GM21717 (cell line): ENCODE data around the gene RNU1-2.
"Not testable (repeated sequence)": the region's sequence is repeated elsewhere in the genome, so short reads cannot be mapped to it uniquely, and the experiment has no call there.

Source experiments
- ATAC-seq: cut with Tn5 transposase; IDR thresholded peaks from one replicate; pipeline ENCODE4 v1.9.1; 2021; ENCODE audit warnings: mild to moderate bottlenecking, moderate library complexity; ENCODE audit not compliant: unreplicated experiment

Gene RNU1-2

DNA sequence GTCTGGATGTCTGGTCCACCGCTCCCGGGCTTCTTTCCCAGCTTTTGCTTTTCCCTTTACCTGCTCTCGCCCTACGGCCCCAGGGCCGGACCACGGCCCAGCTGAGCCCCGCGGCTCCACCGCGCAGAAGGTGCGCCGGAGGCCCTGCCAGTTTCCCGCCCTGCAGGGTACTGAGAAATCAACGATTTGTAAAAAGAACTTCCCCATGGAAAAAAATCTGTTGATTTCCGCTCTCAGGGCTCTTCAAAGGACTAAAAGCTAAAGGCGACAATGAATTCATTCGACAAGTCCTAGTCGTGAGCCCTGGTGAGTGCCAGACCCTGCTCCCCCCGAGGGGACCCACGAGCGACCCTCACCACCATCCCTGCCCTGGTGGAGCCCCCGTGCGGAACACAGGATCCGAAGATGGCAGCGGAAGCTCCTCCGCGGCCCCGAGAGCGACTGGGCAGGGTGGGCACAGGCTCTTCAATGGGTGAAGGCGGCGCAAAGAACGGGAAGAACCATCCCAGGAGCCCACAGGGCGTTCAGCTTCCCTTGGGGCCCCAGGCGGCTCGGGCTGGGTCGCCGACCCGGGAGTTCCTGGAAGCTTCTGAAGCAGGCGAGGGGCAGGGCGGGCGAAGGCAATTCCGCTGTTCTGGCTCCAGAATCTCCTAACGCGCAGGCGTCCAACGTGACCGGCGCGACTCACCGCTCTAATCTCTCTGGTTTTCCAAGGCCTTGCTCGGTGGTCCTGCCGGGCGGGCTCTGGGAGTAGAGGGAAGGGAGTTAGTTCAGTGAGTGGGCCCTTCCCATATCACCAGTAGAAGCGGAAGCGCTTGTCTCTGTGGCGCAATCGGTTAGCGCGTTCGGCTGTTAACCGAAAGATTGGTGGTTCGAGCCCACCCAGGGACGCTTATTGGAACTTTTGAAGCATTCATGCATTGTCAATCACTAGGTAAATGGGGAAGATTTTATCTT is 6.6 kb upstream of the RNU1-2 start:
- no peak for ATAC-seq

DNA sequence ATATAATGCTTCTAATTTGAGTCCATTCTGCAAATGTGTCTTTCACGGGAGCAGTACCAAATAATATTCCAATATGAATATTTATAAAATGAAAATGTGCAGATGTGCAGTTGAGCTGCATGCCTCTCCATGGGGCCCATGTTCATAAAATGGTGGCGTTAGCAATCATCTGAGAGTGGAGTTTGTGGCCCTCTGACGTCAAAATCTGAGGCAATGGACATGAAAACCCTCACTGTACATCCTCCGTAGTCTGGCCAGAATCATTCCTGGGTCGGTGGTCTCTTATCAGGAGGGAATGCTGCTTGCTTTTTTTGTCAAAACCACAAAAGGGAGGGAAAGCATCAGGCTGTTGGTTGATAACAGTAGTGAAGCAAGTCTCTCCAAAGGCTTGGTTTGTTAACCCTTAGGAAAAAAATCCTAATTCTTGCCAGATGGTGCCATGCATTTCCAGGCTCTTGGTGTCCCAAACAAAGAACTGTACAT is 5.2 kb upstream of the RNU1-2 start:
- ATAC-seq = not testable (repeated sequence)

DNA sequence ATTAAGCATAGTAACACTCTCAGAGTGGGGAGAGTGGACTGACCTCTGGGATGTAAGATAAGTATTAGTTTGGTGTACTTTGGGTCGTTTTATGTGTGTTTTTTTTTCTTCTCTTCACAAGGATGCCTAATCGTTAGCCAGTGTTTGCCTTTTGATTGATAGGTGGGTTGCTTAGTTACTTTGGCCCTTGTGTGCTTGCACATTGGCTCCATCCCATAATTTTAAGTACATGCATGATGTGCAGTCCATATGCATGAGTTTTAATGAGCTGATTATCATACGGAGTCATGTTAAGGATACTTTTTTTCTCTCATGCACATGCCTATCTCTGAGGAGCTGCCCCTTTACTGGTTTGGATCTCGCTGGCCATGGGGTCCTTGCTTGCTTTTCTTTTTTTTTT is 4.7 kb upstream of the RNU1-2 start:
- not testable (repeated sequence) for ATAC-seq

DNA sequence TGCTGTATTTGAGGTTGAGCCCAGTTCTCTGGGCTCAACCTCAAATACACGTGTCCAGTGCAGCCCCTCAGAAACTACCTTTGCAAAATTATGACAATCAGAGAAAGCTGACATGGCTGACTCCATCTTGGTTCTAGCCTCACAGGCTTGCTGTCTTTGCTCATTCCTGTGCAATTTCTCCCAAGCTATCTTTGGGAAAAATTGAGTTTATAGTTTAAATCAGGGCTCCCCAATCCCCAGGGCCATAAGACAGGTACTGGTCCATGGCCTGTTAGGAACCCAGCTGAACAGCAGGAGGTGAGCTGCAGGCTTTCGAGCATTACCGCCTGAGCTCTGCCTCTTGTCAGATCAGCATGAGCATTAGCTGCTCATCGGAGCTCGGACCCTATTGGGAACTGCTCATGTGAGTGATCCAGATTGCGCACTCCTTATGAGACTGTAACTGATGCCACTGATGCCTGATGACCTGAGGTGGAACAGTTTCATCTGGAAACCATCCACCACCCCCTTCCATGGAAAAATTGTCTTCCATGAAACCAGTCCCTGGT is 2.7 kb upstream of the RNU1-2 start:
- ATAC-seq = not testable (repeated sequence)

DNA sequence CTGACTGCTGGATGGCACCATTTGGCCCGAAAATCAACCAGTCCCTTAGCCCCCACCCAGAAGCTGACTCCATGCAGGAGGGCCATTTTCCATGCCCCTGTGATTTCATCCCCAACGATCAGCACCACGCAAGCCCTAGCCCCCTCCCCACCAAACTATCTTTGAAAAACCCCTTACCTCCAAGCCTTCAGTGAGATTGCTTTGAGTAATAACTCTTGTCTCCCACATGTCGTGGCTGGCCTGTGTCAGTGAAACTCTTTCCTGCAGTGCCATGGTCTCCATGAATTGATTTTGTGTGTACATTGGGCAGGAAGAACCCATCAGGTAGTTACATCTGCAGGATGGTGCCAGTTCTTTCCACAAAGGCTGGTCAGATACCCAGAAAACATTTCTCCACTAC is 2.0 kb upstream of the RNU1-2 start:
- not testable (repeated sequence) for ATAC-seq

DNA sequence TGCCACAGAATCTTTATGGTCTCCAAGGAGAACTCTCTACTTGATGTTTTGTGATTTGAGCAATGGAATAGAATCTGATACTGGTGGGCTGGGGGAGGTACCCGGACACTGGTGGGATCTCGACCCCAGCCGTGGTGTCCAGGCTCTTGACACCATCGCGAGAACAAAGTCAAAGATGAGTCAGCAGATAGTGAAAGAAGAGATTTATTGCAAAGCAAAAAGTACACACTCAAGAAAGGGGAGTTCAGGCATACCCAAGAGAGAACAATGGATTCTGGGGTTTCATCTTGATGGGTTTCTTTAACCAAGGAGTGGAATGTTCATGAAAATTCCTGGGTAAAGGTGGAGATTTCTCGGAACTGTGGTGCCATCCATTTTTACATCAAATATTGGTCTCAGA is 1.4 kb upstream of the RNU1-2 start:
- ATAC-seq = not testable (repeated sequence)

DNA sequence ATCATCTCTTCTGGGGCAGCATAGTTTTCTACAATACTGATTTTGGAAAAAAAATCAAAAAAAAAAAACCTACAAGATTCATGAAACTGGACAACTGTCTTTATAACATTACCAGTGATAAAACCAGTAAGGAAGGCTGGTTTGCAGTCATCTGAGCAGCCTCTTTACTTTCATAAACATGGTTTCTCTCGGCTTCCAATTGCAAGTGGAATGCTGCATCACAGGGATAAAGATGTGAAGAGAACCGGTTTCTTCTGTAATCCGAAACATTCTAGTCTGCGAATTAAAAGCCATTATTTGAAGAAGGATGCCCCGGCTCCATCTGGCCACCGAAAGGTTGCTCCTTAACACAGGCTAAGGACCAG is 565 bp upstream of the RNU1-2 start:
- ATAC-seq = not testable (repeated sequence)

DNA sequence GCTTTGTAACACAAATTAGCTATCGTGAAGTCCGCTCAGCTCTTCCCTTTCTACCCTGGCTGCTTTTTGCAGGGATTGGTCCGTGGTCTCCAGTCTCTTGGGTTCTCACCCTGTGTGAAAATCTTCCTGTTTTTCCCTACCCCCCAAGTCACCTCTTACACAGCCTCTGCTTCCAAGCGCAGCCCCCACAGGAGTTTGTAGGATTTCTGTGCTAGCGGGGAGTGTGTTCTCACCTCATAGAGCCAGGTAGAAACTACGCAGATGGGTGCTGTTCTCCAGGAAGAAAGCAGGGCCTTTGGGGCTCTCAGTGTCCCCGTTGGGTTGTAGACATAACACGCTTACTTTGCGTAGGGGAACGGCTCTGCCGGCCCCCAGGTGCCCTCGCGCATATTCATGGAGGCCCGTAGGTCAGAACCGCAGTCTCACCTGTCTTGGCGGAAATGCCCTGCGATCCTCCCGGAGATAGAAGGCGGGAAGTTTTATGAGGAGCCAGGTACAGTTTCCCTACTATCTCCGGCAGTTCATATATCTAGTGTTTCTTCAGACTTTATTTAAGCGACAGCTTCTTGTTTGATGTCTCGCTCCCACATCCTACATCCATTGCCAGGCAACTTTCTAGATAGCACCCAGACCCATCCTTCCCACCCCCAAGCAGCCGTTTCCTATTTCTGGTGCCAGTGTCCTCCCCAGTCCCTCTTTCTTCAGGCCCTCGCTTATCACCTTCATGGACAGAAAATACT is 706 bp downstream of the RNU1-2 start:
- not testable (repeated sequence) for ATAC-seq

DNA sequence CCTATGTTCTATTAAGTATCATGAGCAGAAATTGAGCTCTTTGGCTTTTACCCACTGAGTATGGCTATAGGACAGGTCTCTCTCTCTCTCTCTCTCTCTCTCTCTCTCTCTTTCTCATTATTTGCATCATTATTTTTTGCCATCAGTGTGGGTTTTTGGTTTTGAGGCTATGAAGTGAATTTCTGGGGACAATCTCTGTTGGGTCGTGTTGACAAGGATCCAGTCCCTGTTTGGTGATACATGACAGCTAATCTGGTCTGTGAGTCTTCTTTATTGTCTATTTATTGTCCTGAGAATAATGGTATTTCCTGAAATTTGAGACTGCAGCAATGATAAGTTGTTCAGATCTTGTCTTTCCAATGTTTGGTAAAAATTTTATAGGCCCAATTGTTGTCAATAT is 1.9 kb downstream of the RNU1-2 start:
- not testable (repeated sequence) for ATAC-seq

DNA sequence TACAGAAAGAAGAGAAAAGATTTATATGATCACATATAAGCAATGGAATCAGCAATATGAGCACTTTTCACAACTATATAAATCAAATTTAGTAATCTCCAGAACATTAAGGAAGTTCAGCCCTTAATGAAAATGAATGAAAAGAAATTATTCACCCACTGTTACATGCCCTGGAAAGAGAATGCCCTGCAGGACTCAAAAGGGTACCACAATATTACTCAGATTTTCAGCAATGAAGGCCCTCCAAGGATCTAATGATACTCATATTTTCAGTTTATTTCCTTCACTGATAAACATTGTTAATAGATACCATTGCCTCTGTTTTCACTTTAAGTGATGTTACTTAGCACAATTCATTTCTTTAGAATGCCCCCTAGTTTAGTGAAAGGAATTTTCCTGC is 2.5 kb downstream of the RNU1-2 start:
- ATAC-seq = not testable (repeated sequence)

DNA sequence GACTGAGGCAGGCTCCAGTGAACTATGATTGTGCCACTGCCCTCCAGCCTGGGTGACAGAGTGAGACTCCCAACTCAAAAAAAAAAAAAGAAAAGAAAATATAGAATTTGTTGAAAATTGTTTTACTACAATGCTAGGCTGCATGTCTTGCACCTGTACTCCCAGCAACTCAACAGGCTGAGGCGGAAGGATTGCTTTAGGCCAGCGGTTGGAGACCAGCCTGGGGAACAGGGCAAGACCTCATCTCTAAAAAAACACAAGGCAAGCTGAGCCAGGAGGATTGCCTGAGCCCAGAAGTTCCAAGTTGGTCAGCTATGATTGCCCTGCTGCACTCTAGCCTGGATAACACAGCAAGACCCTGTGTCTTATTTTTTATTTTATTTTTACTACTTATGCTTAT is 3.2 kb downstream of the RNU1-2 start:
- not testable (repeated sequence) for ATAC-seq

DNA sequence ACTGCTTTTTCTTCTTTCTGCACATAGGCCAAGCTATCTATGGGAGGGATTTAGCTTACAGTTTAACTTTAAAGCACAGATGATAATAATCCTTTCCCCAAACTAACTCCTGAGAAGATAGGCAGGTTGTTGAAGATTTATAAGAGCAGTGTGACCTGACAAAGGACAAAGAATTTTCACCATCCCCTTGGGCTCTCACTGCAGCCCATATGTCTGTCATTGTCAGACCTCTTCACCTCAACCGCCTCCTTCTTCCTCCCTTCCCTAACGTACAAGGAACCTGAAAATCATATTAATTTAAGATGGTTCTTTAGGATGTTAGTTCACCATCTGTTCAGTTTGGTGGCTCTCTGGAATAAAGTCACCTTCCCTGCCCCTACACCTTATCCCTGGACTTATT is 5.0 kb downstream of the RNU1-2 start:
- ATAC-seq = no peak

DNA sequence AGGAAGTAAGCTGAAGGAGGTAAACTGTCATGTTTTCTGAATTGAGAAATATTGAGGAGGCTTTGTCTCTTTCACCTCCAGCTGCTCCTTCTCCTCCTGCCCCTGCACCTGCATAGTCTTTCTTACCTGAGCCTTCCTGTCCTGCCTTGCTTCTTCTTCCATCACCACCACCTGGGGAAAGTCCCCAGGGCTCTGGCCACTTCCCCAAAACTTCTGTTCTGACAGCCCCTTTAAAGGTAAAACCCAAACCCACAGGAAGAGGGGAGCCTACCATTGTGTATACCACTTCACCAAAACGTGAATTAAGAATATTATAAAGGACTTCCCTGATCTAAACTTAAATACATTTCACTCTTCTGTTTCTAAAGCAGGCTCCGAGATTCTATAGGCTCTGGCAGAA is 5.6 kb downstream of the RNU1-2 start:
- ATAC-seq = not testable (repeated sequence)

DNA sequence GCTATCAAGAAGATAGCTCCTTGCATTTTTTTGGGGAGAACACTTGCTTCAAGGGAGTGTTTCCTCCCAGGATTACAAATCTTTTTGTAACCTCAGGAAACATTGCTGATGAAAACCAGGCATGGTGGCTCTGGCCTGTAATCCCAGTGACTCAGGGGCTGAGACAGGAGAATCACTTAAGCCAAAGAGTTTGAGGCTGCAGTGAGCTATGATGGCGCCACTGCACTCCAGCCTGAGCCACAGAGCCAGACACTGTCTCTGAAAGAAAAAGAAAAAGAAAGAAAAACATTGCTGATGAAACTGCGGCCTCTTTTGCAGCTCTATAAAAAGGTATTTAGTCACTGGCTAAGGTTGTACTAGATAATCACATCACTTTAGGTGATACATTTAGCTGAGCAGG is 7.3 kb downstream of the RNU1-2 start:
- no peak for ATAC-seq

DNA sequence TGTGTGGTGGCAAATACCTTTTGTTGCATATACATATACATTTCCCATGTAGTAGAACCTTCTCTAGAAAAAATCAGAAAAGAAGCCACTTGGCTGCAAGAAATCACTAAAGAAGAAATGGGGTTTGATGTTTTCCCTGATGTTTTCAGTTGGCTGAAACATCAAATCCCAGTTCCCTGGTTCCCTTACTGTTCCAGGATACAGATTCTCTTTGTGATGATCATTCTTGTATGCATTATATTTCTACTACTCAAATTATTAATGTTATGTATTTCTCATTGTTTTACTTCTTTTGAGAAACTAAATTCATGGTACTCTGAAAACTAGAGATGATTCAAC is 7.6 kb downstream of the RNU1-2 start:
- ATAC-seq = no peak

DNA sequence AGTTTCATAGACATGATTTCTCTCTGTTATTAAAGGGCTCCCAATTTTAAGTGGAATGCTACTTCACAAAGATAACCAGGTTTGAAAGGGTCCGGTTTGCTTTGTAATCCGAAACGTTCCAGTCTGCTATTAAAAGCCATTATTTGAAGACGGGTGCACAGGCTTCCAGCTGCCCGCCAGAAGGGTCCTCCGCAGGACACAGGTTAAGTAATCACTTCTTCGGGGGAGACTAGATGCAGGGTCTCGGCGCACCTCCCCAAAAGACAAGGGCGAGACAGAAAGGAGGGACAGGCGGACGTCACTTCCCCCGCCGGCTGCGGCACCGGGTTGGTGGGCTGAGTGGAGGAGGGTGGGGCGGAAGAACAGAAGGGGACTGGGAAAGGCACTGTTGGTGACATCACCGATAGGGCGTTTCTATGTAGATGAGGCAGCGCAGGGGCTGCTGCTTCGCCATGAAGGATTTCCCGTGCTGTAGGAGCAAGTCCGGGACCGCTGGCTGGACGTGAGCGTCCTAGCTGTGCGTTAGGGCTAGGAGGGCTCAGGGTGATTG is 8.9 kb downstream of the RNU1-2 start:
- peak; percentile 82 for ATAC-seq

DNA sequence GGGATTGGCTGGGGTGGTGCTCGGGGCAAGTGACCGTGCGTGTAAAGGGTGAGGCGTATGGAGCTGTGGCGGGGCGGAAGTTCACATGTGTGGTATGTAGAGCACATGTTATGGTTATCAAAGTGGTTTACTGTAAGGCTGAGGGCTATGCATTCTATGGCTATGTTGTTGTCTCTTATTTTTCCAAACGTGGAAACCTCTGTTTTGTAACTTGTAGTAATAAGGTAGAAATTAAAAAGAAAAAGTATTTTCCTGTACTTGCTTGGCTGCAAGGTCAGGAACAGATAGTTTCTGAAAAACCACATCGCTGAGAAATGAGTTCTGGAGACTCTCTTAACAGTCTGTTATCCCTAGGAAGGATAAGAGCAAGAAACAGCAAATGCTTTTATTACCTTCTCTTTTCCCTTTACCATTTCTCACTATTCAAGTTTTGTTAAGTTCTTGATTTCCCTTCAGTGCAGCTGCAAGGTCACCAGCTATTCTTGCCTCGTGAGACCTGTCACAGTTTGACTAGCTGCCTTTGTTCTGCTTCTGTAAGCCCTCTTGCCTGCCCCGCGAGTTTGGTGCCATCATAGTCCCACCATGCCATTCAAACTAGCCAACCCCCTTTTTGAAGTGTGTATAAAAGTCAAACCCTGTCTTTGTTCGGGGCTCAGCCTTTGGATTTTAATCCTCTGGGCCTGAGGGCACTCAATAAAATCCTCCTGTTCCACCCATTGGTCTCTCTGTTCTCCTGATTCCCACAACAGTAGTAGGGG is 9.5 kb downstream of the RNU1-2 start:
- peak; percentile 63 for ATAC-seq

DNA sequence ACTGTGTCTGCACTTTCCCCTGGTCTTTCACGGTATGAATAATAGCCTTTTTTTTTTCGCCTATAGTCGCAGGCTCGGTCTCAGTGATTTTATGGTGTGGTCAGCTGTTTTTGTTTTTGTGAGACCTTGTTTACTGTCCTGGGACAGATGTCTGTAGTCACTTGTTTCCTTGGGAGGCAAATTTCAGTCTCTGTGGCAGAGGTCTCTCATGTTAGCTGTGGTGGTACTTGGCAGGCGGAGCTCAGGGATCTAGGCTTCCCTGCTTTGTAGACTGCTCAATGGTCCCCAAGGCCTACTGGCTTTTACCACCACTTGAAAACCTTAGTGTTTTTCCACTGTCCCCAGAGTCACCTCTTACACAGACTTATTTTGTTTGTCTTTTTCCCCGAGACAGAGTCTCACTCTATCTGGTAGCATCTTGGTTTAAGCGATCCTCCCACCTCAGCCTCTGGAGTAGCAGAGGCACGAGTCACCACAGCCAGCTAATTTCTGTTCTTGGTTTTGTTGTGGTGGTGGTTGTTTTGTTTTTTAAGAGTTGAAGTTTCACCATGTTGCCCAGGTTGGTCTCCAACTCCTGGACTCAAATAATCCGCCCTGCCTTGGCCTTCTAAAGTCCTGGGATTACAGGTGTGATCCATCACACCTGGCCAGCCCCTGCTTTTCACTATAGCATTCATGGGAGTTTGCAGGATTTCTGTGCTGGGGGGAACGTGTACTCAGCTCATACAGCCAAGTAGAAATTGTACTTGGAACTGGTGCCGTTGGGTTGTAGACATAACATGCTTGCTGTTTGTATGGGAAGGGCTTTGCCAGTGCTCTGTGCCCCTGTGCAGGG is 10.3 kb downstream of the RNU1-2 start:
- ATAC-seq = no peak

DNA sequence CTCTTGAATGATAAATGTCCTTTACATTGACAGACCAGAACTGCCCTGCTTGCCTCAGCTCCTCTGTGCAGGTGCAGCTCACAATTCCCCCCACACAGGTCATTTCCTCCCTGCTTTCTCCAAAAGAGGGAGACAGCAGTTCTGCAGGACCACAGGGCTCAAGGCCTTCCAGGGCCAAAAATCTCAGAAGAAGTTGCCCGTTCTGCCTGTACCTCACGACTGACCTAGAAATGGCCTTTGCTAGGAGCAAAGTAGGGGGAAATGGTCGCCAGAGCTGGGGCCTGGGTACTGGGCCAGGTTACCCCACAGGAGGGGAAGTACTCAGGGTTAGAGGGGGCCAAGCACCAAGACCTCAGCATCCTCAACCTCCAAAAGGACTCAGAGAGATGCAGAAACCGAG is 11.1 kb downstream of the RNU1-2 start:
- no peak for ATAC-seq
